ENCODE data around the gene PLXNA1.

PLXNA1 gene

DNA sequence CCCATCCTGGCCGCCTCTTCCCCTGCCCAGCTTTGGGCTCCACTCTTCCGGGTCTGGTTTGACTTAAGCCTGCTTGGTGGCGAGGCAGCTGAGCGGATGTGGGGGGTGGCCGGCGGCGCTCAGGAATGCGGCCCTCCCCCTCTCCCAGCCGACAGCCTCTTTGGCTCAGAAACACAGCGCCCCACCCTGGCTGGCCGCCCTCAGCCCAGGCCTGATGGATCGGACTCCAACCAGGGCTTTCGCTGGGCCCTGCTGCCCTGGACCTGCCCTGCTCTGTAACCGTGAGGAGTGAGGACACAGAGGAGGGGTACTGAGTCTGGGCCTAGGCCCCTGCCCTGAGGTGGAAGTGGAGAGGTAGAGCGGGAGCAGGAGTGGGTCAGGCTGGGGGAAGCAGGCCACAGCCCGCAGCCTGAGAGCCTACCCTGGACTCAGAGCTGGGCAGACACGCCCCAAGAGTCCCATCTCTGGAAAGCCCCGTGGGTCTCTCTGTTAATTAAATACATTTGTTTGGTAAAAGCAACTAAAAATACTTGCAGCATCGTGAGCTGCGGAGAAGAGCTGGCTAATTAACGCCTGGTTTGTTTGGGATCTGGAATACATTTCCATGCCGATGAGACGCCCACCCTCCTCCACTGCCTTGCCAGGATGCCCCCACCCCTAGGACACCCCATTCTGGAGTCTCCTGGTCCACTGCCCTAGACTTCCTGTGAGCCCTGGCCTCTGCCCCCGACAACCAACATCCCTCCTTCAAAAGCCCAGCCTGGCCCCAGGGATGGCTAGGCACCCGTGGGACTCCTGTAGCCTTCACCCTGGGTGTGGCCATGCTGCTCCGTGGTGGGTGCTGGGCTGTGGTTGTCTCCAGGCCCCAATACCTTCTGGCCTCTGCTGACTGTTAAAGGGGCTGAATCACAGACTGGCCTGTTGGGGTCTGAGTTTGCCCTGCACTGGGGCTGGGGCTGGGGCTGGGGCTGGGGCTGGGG lies 19.6 kb downstream of the PLXNA1 start:
- TF ChIP-seq, protein P1, sequence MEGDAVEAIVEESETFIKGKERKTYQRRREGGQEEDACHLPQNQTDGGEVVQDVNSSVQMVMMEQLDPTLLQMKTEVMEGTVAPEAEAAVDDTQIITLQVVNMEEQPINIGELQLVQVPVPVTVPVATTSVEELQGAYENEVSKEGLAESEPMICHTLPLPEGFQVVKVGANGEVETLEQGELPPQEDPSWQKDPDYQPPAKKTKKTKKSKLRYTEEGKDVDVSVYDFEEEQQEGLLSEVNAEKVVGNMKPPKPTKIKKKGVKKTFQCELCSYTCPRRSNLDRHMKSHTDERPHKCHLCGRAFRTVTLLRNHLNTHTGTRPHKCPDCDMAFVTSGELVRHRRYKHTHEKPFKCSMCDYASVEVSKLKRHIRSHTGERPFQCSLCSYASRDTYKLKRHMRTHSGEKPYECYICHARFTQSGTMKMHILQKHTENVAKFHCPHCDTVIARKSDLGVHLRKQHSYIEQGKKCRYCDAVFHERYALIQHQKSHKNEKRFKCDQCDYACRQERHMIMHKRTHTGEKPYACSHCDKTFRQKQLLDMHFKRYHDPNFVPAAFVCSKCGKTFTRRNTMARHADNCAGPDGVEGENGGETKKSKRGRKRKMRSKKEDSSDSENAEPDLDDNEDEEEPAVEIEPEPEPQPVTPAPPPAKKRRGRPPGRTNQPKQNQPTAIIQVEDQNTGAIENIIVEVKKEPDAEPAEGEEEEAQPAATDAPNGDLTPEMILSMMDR (conservative IDR thresholded peaks at IDR 0.05; ENCODE audit: low read depth, low read length) = peak; percentile 70
- H3K4me3 ChIP-seq (ENCODE audit: low read length) = no peak overlapping the region
- peak; percentile 67 for DNase-seq (ENCODE audit: low read depth)

DNA sequence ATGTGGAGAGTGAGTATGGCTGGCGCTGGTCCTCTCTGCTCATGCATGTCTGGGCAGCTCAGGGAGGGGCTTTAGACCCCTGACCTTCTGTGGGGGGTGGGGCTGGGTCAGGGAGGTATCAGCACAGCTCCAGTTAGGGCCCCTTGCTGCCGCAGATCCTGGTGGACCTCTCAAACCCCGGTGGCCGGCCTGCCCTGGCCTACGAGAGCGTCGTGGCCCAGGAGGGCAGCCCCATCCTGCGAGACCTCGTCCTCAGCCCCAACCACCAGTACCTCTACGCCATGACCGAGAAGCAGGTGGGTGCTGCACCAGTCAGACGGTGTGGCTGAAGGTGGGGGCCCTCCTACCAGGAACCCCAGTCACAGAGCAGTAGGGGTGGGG lies 20.2 kb downstream of the PLXNA1 start:
- TF ChIP-seq, protein P1 (conservative IDR thresholded peaks at IDR 0.05; ENCODE audit: low read depth, low read length) = no peak
- no peak overlapping the region for H3K4me3 ChIP-seq (ENCODE audit: low read length)
- DNase-seq (ENCODE audit: low read depth) = no peak

DNA sequence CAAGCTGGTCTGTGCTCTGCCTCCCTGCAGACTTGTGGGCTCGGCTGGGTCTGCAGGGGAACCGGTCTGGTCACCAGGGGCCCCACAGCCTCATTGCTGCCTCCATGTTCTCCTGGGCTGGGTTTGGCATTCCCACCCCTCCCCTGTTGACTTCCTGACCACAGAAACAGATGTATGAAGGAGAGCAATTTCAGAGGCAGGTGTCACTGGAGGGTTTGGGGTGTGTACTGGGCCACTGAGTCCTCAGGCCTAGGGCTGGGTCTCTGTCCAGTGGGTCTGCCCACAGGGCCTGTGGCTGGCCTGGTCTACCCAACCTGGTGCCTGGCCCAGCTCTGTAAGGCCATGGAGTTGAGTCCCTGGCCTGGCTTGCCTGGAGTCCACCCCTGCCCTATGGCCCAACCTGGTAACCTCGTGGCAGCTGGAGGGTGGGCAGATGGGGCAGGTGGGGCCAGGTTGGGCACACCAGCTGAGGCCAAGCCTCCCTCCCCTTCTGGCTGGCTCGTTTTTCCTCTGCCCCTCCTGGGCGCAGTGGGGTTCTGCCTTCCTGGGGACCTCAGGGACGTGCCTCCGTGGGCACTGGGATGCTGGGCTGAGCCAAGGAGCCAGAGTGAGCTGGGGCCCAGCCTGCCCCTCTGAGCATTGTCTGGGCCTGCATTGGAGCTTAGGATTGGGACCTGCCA lies 20.8 kb downstream of the PLXNA1 start:
- TF ChIP-seq, protein P1 (conservative IDR thresholded peaks at IDR 0.05; ENCODE audit: low read depth, low read length) = no peak
- no peak for DNase-seq (ENCODE audit: low read depth)
- no peak overlapping the region for H3K4me3 ChIP-seq (ENCODE audit: low read length)

DNA sequence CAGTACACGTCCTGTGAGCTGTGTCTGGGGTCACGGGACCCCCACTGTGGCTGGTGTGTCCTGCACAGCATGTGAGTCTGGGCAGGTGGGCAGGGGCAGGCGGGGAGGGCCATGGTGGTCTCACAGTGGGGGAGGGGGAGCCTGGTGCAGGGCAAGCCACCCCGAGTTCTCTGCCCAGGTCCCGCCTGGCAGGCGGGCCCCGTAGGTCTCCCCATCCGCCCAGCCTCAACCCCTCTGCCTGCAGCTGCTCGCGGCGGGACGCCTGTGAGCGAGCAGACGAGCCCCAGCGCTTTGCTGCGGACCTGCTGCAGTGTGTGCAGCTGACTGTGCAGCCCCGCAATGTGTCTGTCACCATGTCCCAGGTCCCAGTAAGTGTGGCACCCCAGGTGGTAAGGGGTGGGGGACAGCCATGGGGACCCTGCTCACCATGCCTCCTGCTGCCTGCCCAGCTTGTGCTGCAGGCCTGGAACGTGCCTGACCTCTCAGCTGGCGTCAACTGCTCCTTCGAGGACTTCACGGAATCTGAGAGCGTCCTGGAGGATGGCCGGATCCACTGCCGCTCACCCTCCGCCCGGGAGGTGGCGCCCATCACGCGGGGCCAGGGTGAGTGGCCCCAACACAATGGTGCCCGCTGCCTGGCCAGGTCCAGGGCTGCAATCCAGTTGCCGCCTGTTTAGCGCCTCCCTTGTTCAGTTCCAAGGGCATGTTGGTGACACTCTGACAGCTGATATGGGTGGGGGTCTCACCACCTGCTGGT lies 21.9 kb downstream of the PLXNA1 start:
- TF ChIP-seq, protein P1 (conservative IDR thresholded peaks at IDR 0.05; ENCODE audit: low read depth, low read length) = no peak
- no peak for DNase-seq (ENCODE audit: low read depth)
- H3K4me3 ChIP-seq (ENCODE audit: low read length) = no peak overlapping the region

DNA sequence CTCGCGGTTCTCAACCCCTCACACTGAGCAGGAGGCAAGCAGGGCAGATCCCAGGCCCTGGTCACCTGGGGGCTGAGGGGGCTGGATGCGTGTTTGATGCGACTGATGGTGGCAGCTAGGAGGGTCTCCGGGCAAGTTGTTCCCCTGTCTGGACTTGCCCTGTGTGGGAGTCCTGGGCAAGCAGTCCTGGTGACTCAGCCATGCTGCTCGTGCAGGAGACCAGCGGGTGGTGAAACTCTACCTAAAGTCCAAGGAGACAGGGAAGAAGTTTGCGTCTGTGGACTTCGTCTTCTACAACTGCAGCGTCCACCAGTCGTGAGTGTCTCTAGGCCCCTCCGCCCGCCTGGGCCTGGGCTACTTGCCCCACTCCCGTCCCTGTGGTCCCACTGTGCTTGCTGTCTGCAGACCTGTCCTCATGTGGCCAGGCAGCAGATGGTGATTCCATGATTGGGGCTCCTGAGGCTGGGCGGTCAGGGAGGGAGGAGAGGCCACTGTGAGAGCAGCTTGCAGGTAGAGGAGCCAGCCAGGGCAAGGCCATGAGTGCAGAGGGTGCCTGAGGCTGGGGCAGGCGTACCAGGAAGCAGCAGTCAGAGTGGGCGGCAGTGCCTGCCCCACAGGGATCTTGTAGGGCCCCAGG lies 23.1 kb downstream of the PLXNA1 start:
- H3K4me3 ChIP-seq (ENCODE audit: low read length) = no peak overlapping the region
- TF ChIP-seq, protein P1 (conservative IDR thresholded peaks at IDR 0.05; ENCODE audit: low read depth, low read length) = no peak
- no peak for DNase-seq (ENCODE audit: low read depth)

DNA sequence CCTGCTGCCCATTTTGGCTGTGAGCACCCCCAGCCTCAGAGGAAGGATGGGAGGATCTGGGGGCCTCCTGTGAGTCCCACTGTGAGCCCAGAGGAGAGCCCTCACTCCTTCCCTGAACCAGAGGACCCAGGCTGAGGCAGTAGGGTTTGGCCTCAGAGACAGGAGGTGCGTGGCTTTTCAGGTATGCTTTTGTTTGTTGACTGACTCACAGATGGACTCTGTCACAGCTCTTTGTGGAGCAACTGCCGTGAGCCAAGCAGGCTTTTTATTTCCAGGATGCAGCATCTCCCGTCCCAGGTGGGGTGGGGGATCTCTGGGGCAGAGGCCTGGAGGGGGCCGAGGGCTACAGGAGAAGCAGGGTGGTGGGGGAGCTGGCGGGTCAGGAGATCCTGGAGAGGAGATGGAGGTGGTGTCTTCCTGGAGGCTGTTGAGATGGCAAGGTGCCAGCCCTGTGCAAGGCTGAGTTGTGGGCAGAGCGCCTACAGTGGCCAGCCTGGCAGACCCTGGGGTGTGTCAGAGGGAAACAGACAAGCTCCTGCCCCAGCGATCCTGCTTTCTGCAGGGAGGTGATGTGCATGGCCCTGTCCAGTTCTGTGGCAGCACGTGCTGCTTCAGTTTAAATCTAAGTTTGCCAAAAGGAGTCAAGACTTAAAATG lies 24.0 kb downstream of the PLXNA1 start:
- TF ChIP-seq, protein P1 (conservative IDR thresholded peaks at IDR 0.05; ENCODE audit: low read depth, low read length) = no peak
- DNase-seq (ENCODE audit: low read depth) = no peak
- H3K4me3 ChIP-seq (ENCODE audit: low read length) = no peak overlapping the region

Data from retinal pigment epithelial cell (primary cell).